Muscle of leg (tissue), 11 donors: ENCODE results near the gene CACNB4. TPM values are rescaled to one million over a fixed set of nuclear protein-coding genes. Genes with fewer than 3 reads are reported as not detected.
"Not testable (repeated sequence)": the region's sequence is repeated elsewhere in the genome, so short reads cannot be mapped to it uniquely, and the experiment has no call there.

Experiments
- DNase-seq: peaks from one replicate; pipeline ENCODE4 v3.0.0; 2013
- H3K27ac ChIP-seq: one replicate; pipeline ENCODE4 v1.5.1; 2013; ENCODE audit warnings: mild to moderate bottlenecking, low read length, control low read depth
- H3K27me3 ChIP-seq: one replicate; pipeline ENCODE4 v1.6.1; 2013; ENCODE audit warnings: low read length; ENCODE audit not compliant: control insufficient read depth, insufficient read depth
- H3K36me3 ChIP-seq: one replicate; pipeline ENCODE4 v1.6.1; 2013; ENCODE audit warnings: low read length; ENCODE audit not compliant: control insufficient read depth, insufficient read depth
- H3K4me1 ChIP-seq: one replicate; pipeline ENCODE4 v1.6.1; 2013; ENCODE audit warnings: low read length; ENCODE audit not compliant: control insufficient read depth, insufficient read depth
- H3K4me3 ChIP-seq: one replicate; pipeline ENCODE4 v1.5.1; 2013; ENCODE audit warnings: low read length, control low read depth
- H3K9me3 ChIP-seq: replicated peaks from 2 replicates; pipeline ENCODE4 v1.6.1; 2013; ENCODE audit warnings: low read depth, low read length; ENCODE audit not compliant: control insufficient read depth
- WGBS: methylation state at CpG from one replicate; pipeline ENCODE4 v1.1.5; 2013; ENCODE audit warnings: missing lambda C conversion rate; ENCODE audit not compliant: insufficient coverage; 5-methylcytosine and 5-hydroxymethylcytosine counted together
- polyA plus RNA-seq, 8 donors: library from polyadenylated mRNA; unstranded; fragments of 120-200 nt; gene quantifications; one replicate each; pipeline versions ENCODE4 v1.2.1 to v1.2.3, GENCODE V29; 2013; ENCODE audit warnings: inconsistent platforms in 1 of 8, low replicate concordance in 1 of 8; ENCODE audit not compliant: insufficient read length in 8 of 8, insufficient read depth in 1 of 8
- total RNA-seq: library from RNA; stranded (reverse); fragments of 120-200 nt; gene quantifications from one replicate; pipeline ENCODE4 v1.2.4, GENCODE V29; 2013

Gene CACNB4
- total and polyA plus RNA-seq, 9 donors = 3.1 to 7.2 (median 4.3) TPM

GRCh38 chr2:151931030-151931611 is 167.7 kb downstream of the CACNB4 start:
- H3K36me3 ChIP-seq = no peaks in the 10 kb centered on the region
- H3K4me1 ChIP-seq = no peaks in the 10 kb centered on the region
- DNase-seq = no peak
- H3K4me3 ChIP-seq = no peak overlapping the region
- no peaks in the 10 kb centered on the region for H3K27me3 ChIP-seq
- H3K9me3 ChIP-seq = no peaks in the 10 kb centered on the region
- no CpG with 5 or more reads among the region's 1 CpG for WGBS
- no peak overlapping the region for H3K27ac ChIP-seq

- Histone ChIP-seq H3K27ac (no peak overlapping the region), H3K4me1 (no peaks in the 10 kb centered on the region), H3K36me3 (no peaks in the 10 kb centered on the region), H3K27me3 (no peaks in the 10 kb centered on the region), H3K9me3 (no peaks in the 10 kb centered on the region), H3K4me3 (no peak overlapping the region)
- no peak for DNase-seq
- WGBS = 83% methylated on average over 1 of the region's 2 CpGs
These were observed 168.8 kb downstream of the CACNB4 start for GRCh38 chr2:151930042-151930441.

GRCh38 chr2:151928380-151928779 is 170.5 kb downstream of the CACNB4 start:
- H3K36me3 ChIP-seq = no peaks in the 10 kb centered on the region
- H3K4me1 ChIP-seq = peaks cover under 1% of the 10 kb centered on the region
- no peak overlapping the region for H3K27ac ChIP-seq
- H3K4me3 ChIP-seq = no peak overlapping the region
- no peaks in the 10 kb centered on the region for H3K9me3 ChIP-seq
- DNase-seq = no peak
- H3K27me3 ChIP-seq = no peaks in the 10 kb centered on the region
- WGBS = no CpG with 5 or more reads among the region's 2 CpGs

GRCh38 chr2:151927501-151928221 is 171.2 kb downstream of the CACNB4 start:
- no peak overlapping the region for H3K27ac ChIP-seq
- no peak overlapping the region for H3K4me3 ChIP-seq
- H3K36me3 ChIP-seq = no peaks in the 10 kb centered on the region
- no peaks in the 10 kb centered on the region for H3K27me3 ChIP-seq
- no peak for DNase-seq
- H3K4me1 ChIP-seq = peaks cover 7% of the 10 kb centered on the region
- WGBS = 90% methylated on average over 5 of the region's 7 CpGs
- no peaks in the 10 kb centered on the region for H3K9me3 ChIP-seq

GRCh38 chr2:151922845-151923666 is 175.8 kb downstream of the CACNB4 start:
- Histone ChIP-seq H3K27me3 (no peaks in the 10 kb centered on the region), H3K27ac (no peak overlapping the region), H3K4me3 (no peak overlapping the region), H3K4me1 (peaks cover 7% of the 10 kb centered on the region), H3K9me3 (no peaks in the 10 kb centered on the region), H3K36me3 (no peaks in the 10 kb centered on the region)
- DNase-seq = peak; percentile 79
- no CpG with 5 or more reads among the region's 5 CpGs for WGBS

GRCh38 chr2:151919786-151920185 is 179.1 kb downstream of the CACNB4 start:
- Histone ChIP-seq H3K36me3 (no peaks in the 10 kb centered on the region), H3K9me3 (no peaks in the 10 kb centered on the region), H3K27ac (no peak overlapping the region), H3K4me3 (no peak overlapping the region), H3K4me1 (peaks cover 7% of the 10 kb centered on the region), H3K27me3 (no peaks in the 10 kb centered on the region)
- WGBS = no CpG with 5 or more reads among the region's 1 CpG
- no peak for DNase-seq

GRCh38 chr2:151918308-151918707 is 180.5 kb downstream of the CACNB4 start:
- H3K27me3 ChIP-seq = no peaks in the 10 kb centered on the region
- H3K4me3 ChIP-seq = no peak overlapping the region
- 73% methylated on average over 2 of the region's 2 CpGs for WGBS
- H3K9me3 ChIP-seq = no peaks in the 10 kb centered on the region
- peaks cover 5% of the 10 kb centered on the region for H3K4me1 ChIP-seq
- no peaks in the 10 kb centered on the region for H3K36me3 ChIP-seq
- no peak overlapping the region for H3K27ac ChIP-seq
- peak; percentile 59 for DNase-seq

- Histone ChIP-seq H3K9me3 (no peaks in the 10 kb centered on the region), H3K27ac (no peak overlapping the region), H3K4me3 (no peak overlapping the region), H3K4me1 (no peaks in the 10 kb centered on the region), H3K27me3 (no peaks in the 10 kb centered on the region), H3K36me3 (no peaks in the 10 kb centered on the region)
- no peak for DNase-seq
- WGBS = no CpG with 5 or more reads among the region's 5 CpGs
These were observed 182.2 kb downstream of the CACNB4 start for GRCh38 chr2:151916632-151917031.

- DNase-seq, H3K27me3 ChIP-seq, H3K36me3 ChIP-seq, H3K9me3 ChIP-seq, H3K27ac ChIP-seq, H3K4me3 ChIP-seq, H3K4me1 ChIP-seq: not testable (repeated sequence)
- 100% methylated on average over 2 of the region's 7 CpGs for WGBS
These were observed 183.2 kb downstream of the CACNB4 start for GRCh38 chr2:151915629-151916025.

GRCh38 chr2:151914989-151915628 is 183.7 kb downstream of the CACNB4 start:
- peak; percentile 28 for DNase-seq
- Histone ChIP-seq H3K9me3 (no peaks in the 10 kb centered on the region), H3K27me3 (no peaks in the 10 kb centered on the region), H3K4me1 (no peaks in the 10 kb centered on the region), H3K27ac (no peak overlapping the region), H3K36me3 (no peaks in the 10 kb centered on the region), H3K4me3 (no peak overlapping the region)
- 84% methylated on average over 11 of the region's 12 CpGs for WGBS
